ENCODE measurements around the gene PPARA. TPM values are rescaled to one million over a fixed set of nuclear protein-coding genes. Genes with fewer than 3 reads are reported as not detected.

Gene PPARA
- polyA plus RNA-seq, 1 of the 3 experiments (the other 2 are of a cell fraction), result 4.5 TPM

GRCh38 chr22:46158283-46158682 is 8.0 kb downstream of the PPARA start:
- no peak overlapping the region for H3K9ac ChIP-seq
- DNase-seq, result no peak
- no peak overlapping the region for H3K4me2 ChIP-seq
- H3F3A ChIP-seq (replicated peaks; ENCODE audit: insufficient read depth), result no peaks in the 10 kb centered on the region
- H3K27me3 ChIP-seq (ENCODE audit: insufficient read depth), result no peaks in the 10 kb centered on the region
- 93% methylated on average over 7 of the region's 7 CpGs for WGBS (ENCODE audit: low lambda C conversion rate)
- no peak overlapping the region for H3K4me3 ChIP-seq (ENCODE audit: low read depth in 2 of 2, low read length in 1 of 2)
- ChIA-PET POLR2A (no interaction called here), CTCF (interaction anchor here (1.3 kb wide), 1 partner anchor 152 kb away, joined by 4 read pairs; no protein-coding TSS in a partner anchor)
- H2AFZ ChIP-seq (ENCODE audit: low read depth), result no peak overlapping the region
- no peak overlapping the region for H3K27ac ChIP-seq (ENCODE audit: low read depth in 2 of 2, low read length in 1 of 2)
- H3K4me1 ChIP-seq (ENCODE audit: control insufficient read depth in 1 of 2, insufficient read depth in 2 of 2, low read depth in 1 of 2, low read length in 1 of 2), result no peaks in the 10 kb centered on the region
- no peaks in the 10 kb centered on the region for H3K9me3 ChIP-seq
- H4K20me1 ChIP-seq (ENCODE audit: insufficient read depth), result 0 out of 2 replicates have a peak, but pooled peaks cover 7% of the 10 kb centered on the region
- H3K79me2 ChIP-seq (ENCODE audit: insufficient read depth), result peaks cover 3% of the 10 kb centered on the region; the same call in 1 of the 2 replicates
- H3K36me3 ChIP-seq (replicated peaks in 1 of 2; ENCODE audit: control insufficient read depth in 1 of 2, insufficient read depth in 2 of 2, low read length in 1 of 2), result peaks cover 3 to 13% of the 10 kb centered on the region in 2 experiments
- no peak for TF ChIP-seq RFX5 (IDR thresholded peaks at IDR 0.05; ENCODE audit: low read length)
- no peak for TF ChIP-seq EP300 (IDR thresholded peaks at IDR 0.05; ENCODE audit: borderline replicate concordance in 1 of 2, low read depth in 1 of 2, low read length in 1 of 2)
- TF ChIP-seq USF2 (IDR thresholded peaks at IDR 0.05; ENCODE audit: borderline replicate concordance, low read depth, low read length), result no peak
- no peak for TF ChIP-seq NFIC (IDR thresholded peaks at IDR 0.05; ENCODE audit: borderline replicate concordance)
- no peak for TF ChIP-seq TEAD4 (IDR thresholded peaks at IDR 0.05; ENCODE audit: borderline replicate concordance, insufficient read depth)
- TF ChIP-seq GATA2 (CRISPR knock-in tag; IDR thresholded peaks at IDR 0.05), result no peak
- no peak for TF ChIP-seq TCF12 (IDR thresholded peaks at IDR 0.05)
- no peak for TF ChIP-seq MXI1 (IDR thresholded peaks at IDR 0.05; ENCODE audit: low read depth, low read length)
- no peak for TF ChIP-seq POLR2AphosphoS5 (IDR thresholded peaks at IDR 0.05; ENCODE audit: low read depth, low read length)
- TF ChIP-seq ELF1 (IDR thresholded peaks at IDR 0.05), result no peak
- TF ChIP-seq MEF2A (IDR thresholded peaks at IDR 0.05; ENCODE audit: borderline replicate concordance, low read depth), result no peak
- TF ChIP-seq ZBTB33 (IDR thresholded peaks at IDR 0.05; ENCODE audit: borderline replicate concordance, low read depth), result no peak
- no peak for TF ChIP-seq SIN3A (IDR thresholded peaks at IDR 0.05; ENCODE audit: borderline replicate concordance, low read depth, low read length)
- TF ChIP-seq USF1 (IDR thresholded peaks at IDR 0.05; ENCODE audit: borderline replicate concordance, low read depth), result no peak
- no peak for TF ChIP-seq FOXM1 (IDR thresholded peaks at IDR 0.05; ENCODE audit: low read depth)
- H3K9me2 ChIP-seq, result no peaks in the 10 kb centered on the region

GRCh38 chr22:46159212-46159611 is 8.9 kb downstream of the PPARA start:
- no peak overlapping the region for H3K4me2 ChIP-seq
- H3K9me3 ChIP-seq, result no peaks in the 10 kb centered on the region
- no peak overlapping the region for H3K27ac ChIP-seq (ENCODE audit: low read depth in 2 of 2, low read length in 1 of 2)
- WGBS (ENCODE audit: low lambda C conversion rate), result 96% methylated on average over 7 of the region's 7 CpGs
- no peaks in the 10 kb centered on the region for H3K27me3 ChIP-seq (ENCODE audit: insufficient read depth)
- peaks cover 0 to 9% of the 10 kb centered on the region in 2 experiments for H3K36me3 ChIP-seq (replicated peaks in 1 of 2; ENCODE audit: control insufficient read depth in 1 of 2, insufficient read depth in 2 of 2, low read length in 1 of 2)
- H4K20me1 ChIP-seq (ENCODE audit: insufficient read depth), result 0 out of 2 replicates have a peak, but pooled peaks cover 7% of the 10 kb centered on the region
- H3K9ac ChIP-seq, result no peak overlapping the region
- no peak overlapping the region for H2AFZ ChIP-seq (ENCODE audit: low read depth)
- peaks cover 3% of the 10 kb centered on the region; the same call in 1 of the 2 replicates for H3K79me2 ChIP-seq (ENCODE audit: insufficient read depth)
- no peak overlapping the region for H3K4me3 ChIP-seq (ENCODE audit: low read depth in 2 of 2, low read length in 1 of 2)
- no peaks in the 10 kb centered on the region for H3K4me1 ChIP-seq (ENCODE audit: control insufficient read depth in 1 of 2, insufficient read depth in 2 of 2, low read depth in 1 of 2, low read length in 1 of 2)
- ChIA-PET CTCF (no interaction called here), POLR2A (no interaction called here)
- H3K9me2 ChIP-seq, result no peaks in the 10 kb centered on the region
- no peaks in the 10 kb centered on the region for H3F3A ChIP-seq (replicated peaks; ENCODE audit: insufficient read depth)
- DNase-seq, result no peak
- TF ChIP-seq TCF12 (IDR thresholded peaks at IDR 0.05) (no peak), YY1 (IDR thresholded peaks at IDR 0.05; ENCODE audit: low read depth) (no peak), NRF1 (IDR thresholded peaks at IDR 0.05; ENCODE audit: low read depth, low read length) (no peak), CTCF (IDR thresholded peaks at IDR 0.05) (no peak), MEF2A (IDR thresholded peaks at IDR 0.05; ENCODE audit: borderline replicate concordance, low read depth) (no peak), ELF1 (IDR thresholded peaks at IDR 0.05) (no peak), USF1 (IDR thresholded peaks at IDR 0.05; ENCODE audit: borderline replicate concordance, low read depth) (no peak), SIN3A (IDR thresholded peaks at IDR 0.05; ENCODE audit: borderline replicate concordance, low read depth, low read length) (no peak), JUND (IDR thresholded peaks at IDR 0.05) (no peak), CHD2 (IDR thresholded peaks at IDR 0.05; ENCODE audit: low read length, partially characterized antibody) (no peak), IRF3 (IDR thresholded peaks at IDR 0.05; ENCODE audit: low read depth, low read length) (no peak)
